CD4-positive, alpha-beta T cell treated with Interleukin-17A for 4 hours (primary cell): Measurements from ENCODE around the gene RILPL1.
"Not testable (repeated sequence)": the region's sequence is repeated elsewhere in the genome, so short reads cannot be mapped to it uniquely, and the experiment has no call there.

Source experiments
- DNase-seq: peaks from one replicate; pipeline ENCODE4 v3.0.0-alpha.2; 2020; ENCODE audit warnings: mixed read lengths

The RILPL1 gene

DNA sequence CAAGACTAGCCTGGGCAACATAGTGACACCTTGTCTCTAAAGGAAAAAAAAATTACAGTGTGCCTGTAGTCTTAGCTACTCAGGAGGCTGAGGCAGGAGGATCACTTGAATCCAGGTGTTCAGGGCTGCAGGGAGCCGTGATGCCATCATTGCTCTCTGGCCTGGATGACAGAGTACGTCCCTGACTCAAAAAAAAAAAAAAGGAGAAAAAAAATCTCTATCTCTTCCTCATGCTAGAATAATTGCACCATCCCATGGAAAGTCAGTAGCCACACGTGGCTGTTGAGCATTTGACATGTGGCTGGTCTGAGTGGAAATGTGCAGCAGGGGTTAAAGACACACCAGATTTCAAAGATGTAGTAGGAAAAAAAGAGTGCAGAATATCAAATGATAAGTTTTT is 3.8 kb downstream of the RILPL1 start:
- DNase-seq = no peak

DNA sequence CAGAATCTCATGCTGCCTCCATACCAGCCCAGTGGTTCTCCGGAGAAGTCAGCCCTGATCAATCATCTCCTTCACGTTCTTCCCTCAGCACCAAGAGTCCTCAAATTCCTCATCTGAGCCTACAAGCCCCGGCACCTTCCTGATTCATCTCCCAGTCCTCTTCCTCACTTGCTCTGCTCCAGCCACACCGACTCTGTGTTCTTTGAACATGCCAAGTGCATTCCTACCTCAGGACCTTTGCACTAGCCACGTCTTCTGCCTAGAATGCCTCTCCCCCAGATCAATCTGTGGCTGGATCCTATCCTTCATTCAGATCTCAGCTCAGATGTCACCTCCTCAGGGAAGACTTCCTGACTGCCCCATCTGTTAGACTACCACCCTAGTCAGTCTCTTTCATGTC is 4.7 kb downstream of the RILPL1 start:
- DNase-seq = no peak

GRCh38 chr12:123526542-123527080 is 6.9 kb downstream of the RILPL1 start:
- DNase-seq = no peak

- no peak for DNase-seq
Measured at GRCh38 chr12:123524378-123524777, 9.1 kb downstream of the RILPL1 start.

GRCh38 chr12:123523518-123523917 is 10.0 kb downstream of the RILPL1 start:
- no peak for DNase-seq

- DNase-seq = no peak
Measured at GRCh38 chr12:123522164-123522563, 11.4 kb downstream of the RILPL1 start.

GRCh38 chr12:123520567-123521474 is 12.7 kb downstream of the RILPL1 start:
- DNase-seq = no peak

DNA sequence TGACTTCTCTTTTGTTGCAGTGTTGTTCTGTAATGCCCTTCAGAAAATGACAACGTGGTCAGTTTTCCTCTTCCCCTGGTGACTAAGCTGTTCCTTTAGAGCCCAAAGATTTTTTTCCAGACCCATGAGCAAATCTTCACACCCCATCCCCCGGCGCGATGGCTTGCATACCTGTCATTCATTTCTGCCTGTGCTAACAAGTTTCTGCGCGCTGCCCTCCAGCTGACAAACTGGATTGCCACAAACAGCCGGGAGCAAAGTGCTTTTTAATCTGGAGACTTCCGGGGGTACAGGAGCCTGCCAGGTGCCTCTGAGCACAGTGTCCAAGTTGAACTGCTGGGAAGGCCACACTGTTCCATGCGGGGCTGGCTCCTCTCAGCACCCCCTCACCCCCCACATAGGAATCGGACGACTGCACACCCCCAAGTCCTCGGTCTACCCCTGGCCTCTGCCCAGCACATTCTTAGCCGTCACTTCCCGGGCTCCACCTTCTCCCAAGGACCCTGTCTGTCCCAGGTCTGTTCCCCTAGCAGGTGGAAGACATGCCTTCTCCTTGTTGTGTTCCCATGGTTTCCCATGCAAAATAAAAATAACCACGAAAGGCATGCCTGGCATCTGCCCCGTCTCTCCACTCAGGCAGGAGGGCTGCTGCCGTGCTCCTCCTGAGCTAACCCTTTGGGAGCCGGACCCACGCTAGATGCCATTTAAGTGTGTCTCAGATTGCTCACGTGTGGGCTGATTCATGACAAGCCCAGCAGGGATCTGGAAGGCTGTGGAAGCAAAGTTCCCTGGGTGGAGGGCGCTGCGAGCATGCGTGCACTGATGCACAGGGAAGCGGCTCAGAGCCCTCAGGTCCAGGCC is 14.1 kb downstream of the RILPL1 start:
- DNase-seq = no peak

- DNase-seq = no peak
Measured at GRCh38 chr12:123516216-123516780, 17.2 kb downstream of the RILPL1 start.

DNA sequence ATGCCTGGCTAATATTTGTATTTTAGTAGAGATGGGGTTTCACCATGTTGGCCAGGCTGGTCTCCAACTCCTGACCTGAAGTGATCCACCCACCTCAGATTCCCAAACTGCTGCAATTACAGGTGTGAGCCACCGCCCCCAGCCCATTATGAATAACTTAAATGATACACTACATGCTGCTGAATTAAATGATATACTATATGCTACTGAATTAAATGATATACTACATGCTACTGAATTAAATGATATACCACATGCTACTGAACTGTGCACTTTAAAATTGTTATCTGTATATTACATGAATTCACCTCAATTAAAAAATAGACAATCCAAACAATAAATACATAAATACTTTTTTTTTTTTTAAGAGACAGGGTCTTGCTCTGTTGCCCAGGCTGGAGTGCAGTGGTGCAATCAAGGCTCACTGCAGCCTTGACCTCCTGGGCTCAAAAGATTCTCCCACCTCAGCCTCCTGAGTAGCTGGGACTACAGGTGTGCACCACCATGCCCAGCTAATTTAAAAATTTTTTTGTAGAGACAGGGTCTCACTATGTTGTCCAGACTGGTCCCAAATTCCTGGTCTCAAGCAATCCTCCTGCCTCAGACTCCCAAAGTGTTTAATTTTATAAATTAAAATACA is 18.8 kb downstream of the RILPL1 start:
- DNase-seq = not testable (repeated sequence)

DNA sequence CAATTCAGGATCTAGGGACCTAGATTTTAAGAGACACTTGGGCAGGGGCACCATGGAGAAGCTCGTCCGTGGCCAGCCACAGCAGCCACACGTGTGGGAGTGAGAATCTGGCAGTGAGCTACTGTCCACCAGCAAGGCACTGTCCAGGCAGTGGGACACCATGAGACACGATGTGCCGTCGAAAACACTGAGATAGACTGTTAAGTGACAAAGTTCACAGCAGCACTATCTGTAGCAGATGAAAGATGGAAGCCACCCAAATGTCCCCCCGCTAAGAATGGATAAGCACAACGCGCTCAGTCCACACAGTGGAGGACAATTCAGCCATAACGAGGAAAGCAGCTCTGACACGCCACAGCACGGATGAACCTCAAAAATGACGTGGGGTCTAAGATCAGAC is 19.7 kb downstream of the RILPL1 start:
- DNase-seq = no peak

DNA sequence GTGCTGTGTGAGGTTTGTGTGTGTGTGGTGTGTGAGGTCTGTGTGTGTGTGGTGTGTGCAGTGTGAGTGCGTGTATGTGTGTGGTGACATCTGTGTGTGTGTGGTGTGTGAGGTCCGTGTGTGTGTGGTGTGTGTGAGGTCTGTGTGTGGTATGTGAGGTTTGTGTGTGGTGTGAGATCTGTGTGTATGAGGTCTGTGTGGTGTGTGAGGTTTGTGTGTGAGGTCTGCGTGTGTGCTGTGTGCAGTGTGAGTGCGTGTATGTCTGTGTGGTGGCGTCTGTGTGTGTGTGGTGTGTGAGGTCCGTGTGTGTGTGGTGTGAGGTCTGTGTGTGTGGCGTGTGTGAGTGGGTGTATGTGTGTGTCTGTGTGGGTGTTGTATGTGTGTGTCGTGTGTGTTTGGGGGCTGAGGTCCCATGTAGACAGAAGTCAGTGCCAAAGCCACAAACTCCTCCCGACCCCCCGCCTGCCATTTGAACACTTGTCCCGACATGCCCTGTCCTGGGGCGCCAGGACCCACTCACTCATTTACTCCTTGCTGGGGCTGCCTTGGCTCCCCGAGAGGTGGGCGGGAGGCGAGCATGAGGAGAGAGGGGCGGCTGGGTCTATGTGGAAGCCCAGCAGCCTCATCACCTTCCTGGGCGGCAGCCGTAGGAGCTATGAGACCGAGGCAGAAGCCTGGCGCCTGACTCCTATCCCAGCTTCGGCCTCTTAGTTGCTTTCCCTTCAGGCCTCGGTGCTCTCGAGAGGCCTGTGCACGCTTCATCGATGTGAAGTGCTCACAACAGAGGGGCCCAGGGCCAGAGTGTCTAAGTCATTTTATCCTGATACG is 20.5 kb downstream of the RILPL1 start:
- DNase-seq = no peak

DNA sequence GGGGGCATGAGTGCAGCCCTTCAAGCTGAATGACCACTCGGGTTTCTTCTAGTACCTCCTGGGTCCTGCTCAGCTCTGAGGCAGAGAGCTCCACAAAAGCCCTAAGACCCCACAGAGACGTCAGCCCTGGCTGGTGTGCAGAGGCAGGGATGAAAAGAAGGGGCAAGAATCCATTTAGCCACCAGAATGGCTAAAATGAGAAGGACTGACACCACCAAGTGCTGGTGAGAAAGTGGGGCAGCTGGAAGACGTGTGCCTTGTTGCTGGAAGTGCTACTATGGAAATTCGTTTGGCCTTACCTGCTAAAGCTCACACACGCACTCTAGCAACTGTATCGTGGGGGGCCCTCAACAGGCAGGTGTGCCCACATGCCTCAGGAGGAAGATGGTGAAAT is 26.7 kb downstream of the RILPL1 start:
- no peak for DNase-seq

- DNase-seq = no peak
Measured at GRCh38 chr12:123506059-123506842, 27.3 kb downstream of the RILPL1 start.

DNA sequence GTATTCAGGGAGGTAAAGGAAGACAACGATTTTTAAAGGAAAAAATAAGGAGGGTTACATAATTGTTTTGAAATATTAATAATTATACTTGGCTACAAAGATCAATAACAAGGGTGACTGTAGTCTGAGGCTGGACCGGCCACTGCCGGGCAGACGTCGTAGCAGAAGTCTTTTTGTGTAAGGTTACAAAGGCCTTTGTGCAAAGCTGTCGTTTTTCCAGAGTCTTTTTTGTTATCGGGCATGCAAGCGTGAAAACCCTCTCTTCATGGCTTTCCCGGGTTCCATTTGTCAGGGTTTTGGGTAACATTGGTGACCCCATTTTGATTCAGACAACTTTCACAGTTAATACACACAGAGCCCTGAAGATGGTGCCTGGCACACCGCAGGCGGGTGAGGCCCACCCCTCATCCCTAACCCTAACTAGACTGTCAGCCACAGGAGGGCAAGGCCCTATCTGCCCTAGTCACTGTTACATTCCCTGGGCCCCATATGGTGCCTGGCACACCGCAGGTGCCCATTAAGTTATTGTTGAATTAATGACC is 31.3 kb downstream of the RILPL1 start:
- DNase-seq = no peak

- DNase-seq = no peak
Measured at GRCh38 chr12:123499332-123499731, 34.2 kb downstream of the RILPL1 start.

GRCh38 chr12:123498126-123498825 is 35.2 kb downstream of the RILPL1 start:
- DNase-seq = no peak

DNA sequence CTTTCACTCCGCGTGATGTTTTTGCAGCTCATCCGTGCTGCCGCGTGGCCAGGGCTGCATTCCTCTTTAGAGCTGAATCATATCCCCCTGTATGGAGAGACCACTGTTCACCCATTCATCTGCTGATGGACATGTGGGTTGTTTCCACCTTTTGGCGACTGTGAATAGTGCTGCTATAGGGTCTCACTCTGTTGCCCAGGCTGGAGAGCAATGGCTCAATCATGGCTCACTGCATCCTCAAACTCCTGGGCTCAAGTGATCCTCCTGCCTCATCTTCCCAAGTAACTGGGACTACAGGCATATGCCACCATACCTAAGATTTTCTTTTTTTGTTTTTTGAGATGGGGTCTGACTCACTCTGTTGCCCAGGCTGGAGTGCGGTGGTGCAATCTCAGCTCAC is 36.5 kb downstream of the RILPL1 start:
- DNase-seq = no peak

DNA sequence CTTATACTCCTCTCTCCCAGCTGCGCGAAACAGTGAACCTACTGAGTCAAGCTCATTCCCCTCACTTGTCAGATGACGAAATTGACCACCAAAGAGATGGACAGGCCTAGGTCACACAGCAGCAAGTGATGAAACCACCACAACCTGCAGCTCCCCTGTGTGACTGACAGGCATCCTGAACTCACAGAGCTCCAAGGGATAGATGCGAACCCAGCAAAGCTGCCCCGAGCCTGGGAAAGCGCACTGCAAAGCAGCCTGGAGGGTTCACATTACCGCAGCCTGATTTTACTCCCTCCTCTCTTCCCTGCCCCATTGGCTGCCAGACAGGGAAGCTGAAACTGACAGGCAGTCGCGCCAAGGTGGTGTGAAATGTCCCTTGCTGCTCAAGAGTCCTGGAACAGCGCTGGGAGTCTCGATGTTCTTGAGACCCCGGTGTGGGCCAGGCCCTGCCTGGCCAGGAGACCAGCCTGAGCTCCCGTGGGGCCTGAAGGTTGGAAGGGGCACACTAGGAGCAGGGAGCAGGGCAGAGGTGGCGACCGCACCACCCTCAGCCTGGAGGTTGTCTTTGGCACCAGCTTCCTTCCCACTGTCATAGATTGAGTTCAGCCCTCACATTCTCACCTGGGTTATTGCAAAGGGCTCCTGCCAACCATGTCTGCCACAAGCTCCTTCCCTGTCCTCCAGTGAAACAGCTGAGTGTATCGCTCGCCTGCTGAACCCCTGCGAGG is 39.2 kb downstream of the RILPL1 start:
- DNase-seq = no peak
